GM10248 (cell line): Measurements from ENCODE around the gene CALHM4.

ENCODE experiments used
- CTCF ChIA-PET: fragments of 300-600 bp; sonication (Branson Sonifier 250); formaldehyde crosslinking; extraction: SDS; loops from one replicate; lab custom pipeline; 2021; ENCODE audit warnings: antibody characterized with exemption; lab: Yijun Ruan, JAX
- POLR2A ChIA-PET: fragments of 350-650 bp; sonication (Branson Sonifier 250); formaldehyde crosslinking; extraction: SDS; loops from one replicate; lab custom pipeline; 2020; ENCODE audit warnings: antibody characterized with exemption; lab: Yijun Ruan, JAX
- DNase-seq: peaks from one replicate; pipeline ENCODE4 v3.0.0; 2012; ENCODE audit errors: extremely low spot score
- TF ChIP-seq, protein P1 (sequence below): IDR thresholded peaks from 2 replicates; pipeline ENCODE4 v1.5.1; 2012; ENCODE audit warnings: mild to moderate bottlenecking, low read depth; ENCODE audit errors: extremely low read depth, missing control alignments, control extremely low read depth

The CALHM4 gene

GRCh38 chr6:116568111-116568510 lies 14.6 kb downstream of the CALHM4 start:
- DNase-seq = no peak
- CTCF ChIA-PET = interaction anchor here (1.4 kb wide), 1 partner anchor 34 kb away, joined by 3 read pairs; no protein-coding TSS in a partner anchor
- POLR2A ChIA-PET = no interaction called here
- TF ChIP-seq, protein P1, sequence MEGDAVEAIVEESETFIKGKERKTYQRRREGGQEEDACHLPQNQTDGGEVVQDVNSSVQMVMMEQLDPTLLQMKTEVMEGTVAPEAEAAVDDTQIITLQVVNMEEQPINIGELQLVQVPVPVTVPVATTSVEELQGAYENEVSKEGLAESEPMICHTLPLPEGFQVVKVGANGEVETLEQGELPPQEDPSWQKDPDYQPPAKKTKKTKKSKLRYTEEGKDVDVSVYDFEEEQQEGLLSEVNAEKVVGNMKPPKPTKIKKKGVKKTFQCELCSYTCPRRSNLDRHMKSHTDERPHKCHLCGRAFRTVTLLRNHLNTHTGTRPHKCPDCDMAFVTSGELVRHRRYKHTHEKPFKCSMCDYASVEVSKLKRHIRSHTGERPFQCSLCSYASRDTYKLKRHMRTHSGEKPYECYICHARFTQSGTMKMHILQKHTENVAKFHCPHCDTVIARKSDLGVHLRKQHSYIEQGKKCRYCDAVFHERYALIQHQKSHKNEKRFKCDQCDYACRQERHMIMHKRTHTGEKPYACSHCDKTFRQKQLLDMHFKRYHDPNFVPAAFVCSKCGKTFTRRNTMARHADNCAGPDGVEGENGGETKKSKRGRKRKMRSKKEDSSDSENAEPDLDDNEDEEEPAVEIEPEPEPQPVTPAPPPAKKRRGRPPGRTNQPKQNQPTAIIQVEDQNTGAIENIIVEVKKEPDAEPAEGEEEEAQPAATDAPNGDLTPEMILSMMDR = no peak

GRCh38 chr6:116568821-116569755 lies 15.5 kb downstream of the CALHM4 start:
- TF ChIP-seq, protein P1 = no peak
- ChIA-PET POLR2A (no interaction called here), CTCF (interaction anchor here (1.4 to 2.1 kb wide), 3 partner anchors 34 to 351 kb away, joined by 3 to 5 read pairs (median 5); no protein-coding TSS in a partner anchor)
- DNase-seq = no peak

DNA sequence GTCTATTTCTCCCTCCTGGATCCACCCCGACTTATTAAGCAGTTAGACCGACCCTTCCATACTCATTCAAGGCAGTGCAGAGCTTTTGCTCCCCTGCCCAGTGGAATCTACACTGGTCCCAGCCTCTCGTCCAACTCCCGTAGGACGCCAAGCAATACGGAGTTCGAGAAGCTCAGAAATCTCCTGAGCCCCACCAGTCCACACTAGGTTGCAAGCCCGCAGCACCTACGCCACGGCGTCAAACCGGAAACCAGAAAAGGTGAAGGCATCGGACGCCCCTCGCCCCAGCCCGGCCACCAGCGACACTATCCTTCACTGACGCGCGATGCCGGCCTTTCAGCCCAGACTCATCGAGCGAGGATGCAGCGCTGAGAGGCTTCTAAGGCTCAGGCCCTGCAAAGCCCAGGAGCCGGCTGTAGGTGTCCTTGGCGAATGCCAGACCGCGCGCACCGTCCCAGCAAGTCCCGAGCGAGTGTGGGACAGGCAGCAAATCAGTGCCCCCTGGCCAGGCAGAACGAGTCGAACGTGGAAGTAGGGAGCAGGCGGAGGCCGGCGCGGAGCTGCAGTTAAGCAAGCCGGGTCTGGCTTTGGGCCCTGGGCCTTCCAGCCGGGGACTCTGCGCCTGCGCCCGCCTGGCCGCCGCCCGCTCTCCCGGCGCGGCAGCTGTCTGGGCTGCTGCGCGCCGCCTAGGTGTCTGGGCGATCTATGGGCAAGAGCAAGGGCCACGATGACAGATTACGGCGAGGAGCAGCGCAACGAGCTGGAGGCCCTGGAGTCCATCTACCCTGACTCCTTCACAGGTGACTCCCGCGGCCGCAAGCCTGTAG lies 17.5 kb downstream of the CALHM4 start, which contains the start of gene RWDD1:
RWDD1 (plus strand) TSS at position 649 of the 827 bp plus-strand sequence; CDS start at position 728, 79 bp downstream.
- TF ChIP-seq, protein P1 = no peak
- CTCF ChIA-PET = interaction anchor here (0.8 to 4.7 kb wide), 14 partner anchors 9 to 355 kb away, joined by 3 to 51 read pairs (median 5); no protein-coding TSS in a partner anchor
- POLR2A ChIA-PET = no interaction called here
- DNase-seq = peak; percentile 97

GRCh38 chr6:116571683-116572000 lies 18.1 kb downstream of the CALHM4 start:
- no peak for DNase-seq
- TF ChIP-seq, protein P1 = no peak
- ChIA-PET POLR2A (no interaction called here), CTCF (interaction anchor here (1.0 to 4.7 kb wide), 10 partner anchors 9 to 356 kb away, joined by 3 to 51 read pairs (median 6); no protein-coding TSS in a partner anchor)

DNA sequence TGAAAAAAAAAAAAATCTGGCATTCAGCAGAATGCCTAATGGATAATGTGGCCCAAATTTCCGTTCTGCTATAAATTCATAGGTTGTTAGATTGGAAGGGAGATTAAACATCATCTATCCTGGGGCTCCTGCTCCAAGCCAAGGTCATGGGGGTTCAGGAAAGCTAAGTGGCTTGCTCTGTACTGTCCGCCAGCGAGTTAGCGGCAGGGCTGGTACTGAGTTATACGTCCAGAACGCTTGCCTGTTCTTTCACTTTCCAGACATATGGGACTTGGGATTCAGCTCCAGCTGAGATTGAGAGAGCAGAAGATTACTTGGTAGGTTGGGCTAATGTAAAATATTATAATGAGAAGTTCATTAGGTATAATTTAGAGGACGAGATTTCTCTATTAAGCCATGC lies 18.6 kb downstream of the CALHM4 start:
- ChIA-PET POLR2A (no interaction called here), CTCF (interaction anchor here (0.9 to 4.7 kb wide), 10 partner anchors 10 to 356 kb away, joined by 3 to 51 read pairs (median 4); no protein-coding TSS in a partner anchor)
- TF ChIP-seq, protein P1 = no peak
- peak; percentile 31 for DNase-seq

GRCh38 chr6:116575227-116575626 lies 21.7 kb downstream of the CALHM4 start:
- ChIA-PET CTCF (no interaction called here), POLR2A (no interaction called here)
- TF ChIP-seq, protein P1 = no peak
- DNase-seq = no peak
